ENCODE data around the gene CLINT1.

DNA sequence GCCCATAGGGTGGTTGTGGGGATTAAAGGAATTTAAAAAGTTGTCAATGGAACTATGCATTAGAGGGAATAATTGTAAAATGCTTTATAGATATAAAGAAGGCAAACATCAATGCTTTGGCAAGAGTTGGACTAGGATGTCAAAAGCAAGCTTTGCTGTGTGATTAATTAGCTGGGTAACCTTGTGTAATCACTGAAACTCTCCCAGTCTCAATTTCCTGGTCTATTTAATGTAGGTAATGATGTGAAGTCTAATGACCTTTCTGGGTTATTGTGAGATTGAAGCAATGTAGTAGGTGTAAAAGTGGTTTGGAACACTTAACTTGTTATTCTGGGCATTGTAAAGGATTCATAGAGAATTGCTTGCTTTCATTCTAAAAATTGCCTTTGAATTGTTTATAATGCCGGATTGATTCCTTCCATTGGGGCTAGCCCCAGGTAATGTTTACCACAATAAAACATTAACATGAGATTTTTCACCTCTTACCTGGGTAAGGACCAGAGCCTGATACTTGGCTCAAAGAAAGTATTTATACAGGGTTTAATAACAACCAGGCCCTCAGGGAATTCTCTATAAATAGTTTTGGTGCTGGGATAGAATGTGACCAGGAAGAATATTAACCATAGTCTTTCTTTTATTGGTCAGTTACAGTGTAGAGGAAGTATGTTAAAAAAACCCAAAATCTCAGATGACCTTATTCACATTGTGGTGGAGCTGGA, 30.0 kb upstream of the CLINT1 start:
- TF ChIP-seq, protein P1, sequence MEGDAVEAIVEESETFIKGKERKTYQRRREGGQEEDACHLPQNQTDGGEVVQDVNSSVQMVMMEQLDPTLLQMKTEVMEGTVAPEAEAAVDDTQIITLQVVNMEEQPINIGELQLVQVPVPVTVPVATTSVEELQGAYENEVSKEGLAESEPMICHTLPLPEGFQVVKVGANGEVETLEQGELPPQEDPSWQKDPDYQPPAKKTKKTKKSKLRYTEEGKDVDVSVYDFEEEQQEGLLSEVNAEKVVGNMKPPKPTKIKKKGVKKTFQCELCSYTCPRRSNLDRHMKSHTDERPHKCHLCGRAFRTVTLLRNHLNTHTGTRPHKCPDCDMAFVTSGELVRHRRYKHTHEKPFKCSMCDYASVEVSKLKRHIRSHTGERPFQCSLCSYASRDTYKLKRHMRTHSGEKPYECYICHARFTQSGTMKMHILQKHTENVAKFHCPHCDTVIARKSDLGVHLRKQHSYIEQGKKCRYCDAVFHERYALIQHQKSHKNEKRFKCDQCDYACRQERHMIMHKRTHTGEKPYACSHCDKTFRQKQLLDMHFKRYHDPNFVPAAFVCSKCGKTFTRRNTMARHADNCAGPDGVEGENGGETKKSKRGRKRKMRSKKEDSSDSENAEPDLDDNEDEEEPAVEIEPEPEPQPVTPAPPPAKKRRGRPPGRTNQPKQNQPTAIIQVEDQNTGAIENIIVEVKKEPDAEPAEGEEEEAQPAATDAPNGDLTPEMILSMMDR (IDR thresholded peaks at IDR 0.05): no peak
- TF ChIP-seq EP300 (IDR thresholded peaks at IDR 0.05) (no peak), POLR2A (IDR thresholded peaks at IDR 0.05) (no peak)

All from tibial nerve (tissue), 4 donors.